Endothelial cell of hepatic sinusoid (primary cell): ENCODE results near the gene PHOX2B.

Experiments
- in situ Hi-C: cut with HindIII; loops from 2 replicates; pipeline ENCODE4 v1.10.0; 2017; ENCODE audit warnings: low sequenced_read_pairs

Gene PHOX2B

DNA sequence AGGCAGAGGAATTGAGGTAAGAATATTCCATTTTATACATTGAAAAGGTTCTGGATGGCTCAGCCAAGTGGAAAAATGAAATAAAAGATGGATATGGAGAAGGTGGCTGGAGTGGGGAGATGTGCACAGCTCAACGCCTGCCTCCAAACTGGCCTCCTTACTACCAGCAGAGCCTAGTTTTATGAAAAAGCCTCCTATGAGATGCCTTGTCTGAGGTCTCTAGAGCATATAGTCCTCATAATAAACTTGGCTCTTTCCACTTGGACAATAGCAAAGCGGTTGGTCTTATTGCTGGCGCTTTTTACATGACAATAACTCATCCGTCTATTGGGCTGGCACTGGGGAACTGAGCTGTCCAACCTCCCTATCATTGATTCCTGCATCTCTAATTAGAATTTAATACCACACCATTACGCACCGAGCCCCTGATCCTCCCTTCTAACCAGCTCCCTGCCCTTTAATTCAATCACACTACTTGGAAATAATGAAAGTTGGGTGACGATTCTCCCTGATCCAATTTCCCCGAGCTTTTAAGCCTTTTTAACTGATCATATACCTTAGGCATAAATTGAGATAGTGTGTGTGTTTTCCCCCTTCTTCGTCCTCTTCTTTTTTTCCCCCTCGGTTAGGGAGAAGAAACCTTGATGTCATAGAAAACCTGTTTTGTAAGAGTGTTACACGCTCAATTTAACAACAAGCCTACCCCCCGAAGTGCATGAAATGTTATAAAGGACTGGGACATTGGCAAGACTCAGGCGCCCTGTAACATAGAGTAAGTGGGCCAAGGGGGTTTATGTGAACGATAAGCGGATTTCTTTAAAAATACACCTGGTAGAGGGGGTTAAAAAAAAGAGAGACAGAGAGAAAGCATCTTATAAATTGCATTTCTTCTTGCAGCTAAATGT is at the start of gene PHOX2B:
TSS of gene PHOX2B (minus strand) at position 155 of the 905 bp plus-strand sequence. CDS start at position 40, 115 bp downstream.
- in situ Hi-C loops, result no loop called here

DNA sequence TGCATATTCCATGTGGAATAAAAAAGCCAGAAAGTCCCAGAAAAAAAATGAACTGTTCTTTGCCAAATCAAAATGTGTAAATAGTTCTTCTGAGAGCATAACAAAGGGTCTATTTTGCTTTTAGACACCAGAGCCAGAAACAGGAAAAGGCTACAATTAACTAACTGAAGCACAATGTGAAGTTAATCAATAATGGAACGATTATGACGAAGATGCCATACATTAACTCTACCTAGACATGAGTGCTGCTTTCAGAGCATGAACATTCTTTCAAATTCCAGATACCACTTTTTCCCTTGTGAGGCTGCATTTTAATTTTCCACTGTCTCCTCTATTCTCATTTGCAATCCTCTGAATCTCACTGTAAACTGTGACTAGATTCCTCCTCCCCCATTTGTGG is 48.7 kb upstream of the PHOX2B start:
- in situ Hi-C loops, result no loop called here

DNA sequence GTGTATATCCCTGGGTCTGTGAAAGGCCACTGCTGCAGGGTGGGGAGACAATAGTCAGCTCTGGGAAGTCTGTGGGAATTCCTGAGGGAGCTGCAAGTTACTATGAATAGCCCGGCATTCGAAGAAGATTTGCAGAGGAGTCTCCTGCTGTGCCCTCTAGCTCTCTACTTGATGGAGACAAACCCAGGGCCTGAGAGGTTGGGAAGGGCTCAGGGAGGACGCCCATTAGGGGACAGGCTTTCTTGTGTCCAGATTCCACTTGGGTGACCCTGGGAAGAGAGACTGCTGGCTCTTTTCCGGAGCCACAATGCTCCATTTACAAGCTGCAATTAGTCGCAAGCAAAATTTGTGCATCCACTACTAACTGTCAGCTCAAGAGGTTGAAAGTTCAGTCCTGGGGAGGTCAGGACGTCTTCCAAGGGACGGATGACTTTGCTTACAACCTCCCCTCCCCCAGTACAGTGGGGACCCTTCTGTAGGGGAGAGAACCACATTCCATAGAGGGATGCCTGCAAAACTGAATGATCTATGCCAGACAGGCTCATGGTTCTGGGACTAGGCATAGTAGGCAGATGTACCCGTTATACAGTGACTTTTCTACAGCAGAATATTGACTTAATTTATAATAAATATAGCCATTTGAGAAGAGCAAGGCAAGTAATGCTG is 48.2 kb upstream of the PHOX2B start:
- in situ Hi-C loops, result no loop called here

DNA sequence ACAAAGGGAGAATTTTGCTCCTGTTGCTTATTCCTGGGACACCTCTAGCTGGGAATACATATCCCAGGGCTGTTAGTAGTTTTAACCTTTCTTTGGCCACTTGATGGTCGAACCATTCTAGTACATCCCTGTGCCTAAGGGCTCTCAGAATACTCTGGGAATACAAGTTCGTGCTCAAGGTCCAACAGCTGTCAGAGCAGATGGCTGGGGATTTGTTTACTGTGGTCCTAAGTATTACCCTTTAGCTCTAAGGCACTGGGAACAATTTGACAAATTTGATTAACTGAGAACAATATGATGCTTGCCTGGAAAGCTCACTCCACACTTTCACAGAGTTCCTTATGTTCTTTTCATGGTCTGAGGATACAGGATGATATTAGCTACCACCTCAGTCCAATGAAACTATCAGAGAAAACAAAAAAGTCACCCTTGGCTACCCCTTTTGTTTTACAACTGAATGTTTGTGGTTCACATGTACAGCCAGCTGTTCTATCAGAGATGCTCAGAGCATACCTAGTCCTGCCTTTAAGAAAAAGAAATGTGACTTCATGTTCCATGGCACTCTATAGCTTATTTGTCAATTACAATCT is 47.4 kb upstream of the PHOX2B start:
- in situ Hi-C loops, result no loop called here

DNA sequence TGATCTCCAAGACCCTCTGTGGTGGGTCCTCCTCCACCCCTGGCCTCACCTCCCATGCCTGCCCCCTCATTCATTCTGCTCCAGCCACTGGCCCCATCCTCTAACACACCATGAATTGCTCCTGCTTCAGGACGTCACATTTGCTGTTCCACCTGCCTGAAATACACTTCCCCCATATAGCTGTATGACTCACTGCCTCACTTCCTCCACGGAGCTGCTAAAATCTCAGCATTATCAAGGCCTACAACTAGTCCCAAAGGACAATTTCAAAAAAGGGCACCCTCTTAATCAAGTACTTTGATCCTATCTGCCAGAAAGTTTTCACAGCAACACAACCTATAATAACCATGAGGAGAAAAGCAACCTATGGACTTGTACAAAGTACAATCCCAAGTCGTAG is 43.6 kb upstream of the PHOX2B start:
- in situ Hi-C loops, result no loop called here

DNA sequence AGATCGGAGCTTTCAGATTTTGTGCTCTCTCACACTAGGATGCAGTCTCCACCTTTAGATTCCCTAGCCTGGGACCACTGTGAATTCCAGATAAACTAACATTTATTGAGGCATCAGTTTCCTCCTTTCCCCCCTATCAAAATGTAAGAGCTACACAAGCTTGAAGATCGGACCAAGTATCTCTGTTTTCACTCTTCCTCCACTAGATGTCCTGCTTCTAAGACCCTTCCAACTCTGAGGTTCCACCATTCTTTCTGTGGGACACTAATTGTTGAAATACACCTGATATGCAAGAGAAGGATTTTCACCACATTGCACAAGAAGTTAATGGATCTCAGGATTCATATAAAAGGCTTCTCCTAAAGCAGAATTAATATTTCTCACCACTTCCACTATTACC is 43.0 kb upstream of the PHOX2B start:
- in situ Hi-C loops, result no loop called here

DNA sequence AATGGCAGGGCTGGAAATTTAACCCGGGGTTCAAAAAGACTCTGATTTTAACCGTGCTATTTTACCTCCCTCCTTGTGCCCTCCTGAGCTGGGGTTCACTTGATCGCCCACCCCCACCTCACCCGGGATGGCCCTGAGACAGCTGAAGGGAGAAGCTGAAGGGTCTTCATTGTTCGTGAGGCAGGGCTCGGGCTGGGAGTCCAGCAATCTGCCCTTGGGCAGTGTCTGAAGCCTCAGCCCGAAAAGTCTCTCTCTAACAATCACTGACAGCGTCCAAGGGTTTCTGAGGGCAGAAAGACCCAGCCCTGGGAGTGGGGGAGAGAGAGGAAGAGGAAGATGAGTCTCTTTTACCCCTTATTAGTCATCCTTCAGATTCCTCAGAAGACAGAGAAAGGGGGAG is 39.4 kb upstream of the PHOX2B start:
- in situ Hi-C loops, result no loop called here

DNA sequence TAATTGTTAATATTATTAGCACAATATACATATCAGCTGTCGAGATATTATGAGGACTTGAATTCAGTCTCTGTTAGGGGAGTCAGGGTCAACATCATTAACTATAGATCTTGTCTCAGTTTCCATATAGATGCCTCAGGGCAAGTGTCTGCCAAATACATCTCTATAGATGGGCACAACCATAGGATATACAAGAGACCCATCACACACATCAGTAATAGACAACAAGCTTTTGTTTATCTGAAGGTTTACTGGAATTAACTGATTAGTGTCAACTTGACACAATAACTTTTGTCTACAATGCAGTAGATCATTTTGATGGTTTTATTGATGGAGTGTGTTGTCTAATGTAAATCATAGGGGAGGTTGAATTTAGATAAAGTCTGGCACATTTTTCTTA is 37.1 kb upstream of the PHOX2B start:
- in situ Hi-C loops, result no loop called here

DNA sequence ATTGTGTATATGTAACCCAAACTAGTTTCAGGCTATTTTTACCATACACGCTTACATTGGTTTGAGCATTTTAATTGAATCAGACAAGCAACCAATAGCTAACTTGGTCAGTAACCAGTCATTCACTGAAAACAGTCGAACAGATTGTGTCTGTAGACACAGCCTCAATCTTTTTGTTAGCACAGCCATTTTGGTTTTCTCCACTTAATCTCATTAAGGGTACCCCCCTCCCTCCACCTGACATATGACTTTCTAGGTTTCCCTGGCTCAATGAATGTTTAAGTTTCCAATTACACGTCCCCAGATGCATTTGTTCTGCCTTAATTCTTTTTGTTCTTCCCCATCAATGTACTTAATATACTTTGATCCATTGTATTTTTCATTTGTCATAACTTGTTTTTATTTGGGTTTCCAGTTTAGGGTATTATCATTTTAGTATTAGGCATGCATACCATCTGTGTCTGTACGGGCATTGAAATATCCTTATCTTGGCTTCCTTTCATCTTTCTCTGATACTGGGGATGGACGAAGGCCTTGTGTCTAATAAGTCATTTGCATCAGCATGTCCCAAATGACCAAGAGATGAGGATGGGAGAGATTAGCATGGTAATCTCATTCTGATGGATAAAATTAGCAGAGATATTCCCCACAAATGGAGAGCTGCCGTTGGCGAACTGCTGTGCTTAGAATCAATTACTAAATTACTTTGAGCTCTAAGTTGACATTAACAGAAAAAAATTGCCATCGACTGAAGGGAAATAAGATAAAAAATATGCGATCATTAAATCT is 35.9 kb upstream of the PHOX2B start:
- in situ Hi-C loops, result no loop called here

DNA sequence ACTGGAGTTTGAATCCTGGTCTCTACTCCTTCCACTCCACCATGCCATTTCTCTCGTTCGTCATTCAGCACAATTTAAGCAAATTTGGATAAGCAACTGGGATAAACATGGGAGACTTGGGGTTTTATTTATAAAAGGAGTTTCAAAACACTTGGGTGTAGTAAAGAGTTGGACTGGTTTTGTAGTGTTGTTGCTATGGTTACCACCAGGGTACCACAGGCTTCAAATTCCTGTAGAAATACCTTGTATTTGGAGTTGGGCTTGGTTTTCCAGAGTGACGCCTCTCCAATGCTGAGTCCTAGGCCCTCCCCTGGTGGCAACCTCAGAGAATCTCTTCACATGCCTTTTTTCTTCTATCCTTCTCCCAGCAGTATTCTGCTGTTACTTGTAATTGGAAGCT is 27.9 kb upstream of the PHOX2B start:
- in situ Hi-C loops, result no loop called here

DNA sequence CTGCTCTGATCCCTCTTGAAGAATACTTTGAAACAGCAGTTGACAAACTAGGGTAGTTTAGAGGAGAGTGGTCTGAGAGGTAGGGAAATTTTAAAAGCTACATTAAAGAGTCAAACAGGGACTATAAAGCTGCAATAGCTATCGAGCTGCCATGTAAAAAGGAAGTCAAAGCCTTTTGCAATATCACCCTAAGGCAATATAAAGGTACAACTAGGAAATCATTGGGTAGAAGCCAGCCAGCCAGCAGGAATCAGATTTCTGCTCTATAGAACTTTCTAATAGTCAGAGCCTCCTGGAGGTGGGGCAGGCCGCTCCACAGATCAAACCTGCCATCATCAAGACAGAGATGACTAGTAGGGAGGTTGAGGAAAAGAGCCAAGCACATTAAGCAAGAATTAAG is 15.2 kb upstream of the PHOX2B start:
- in situ Hi-C loops, result no loop called here

DNA sequence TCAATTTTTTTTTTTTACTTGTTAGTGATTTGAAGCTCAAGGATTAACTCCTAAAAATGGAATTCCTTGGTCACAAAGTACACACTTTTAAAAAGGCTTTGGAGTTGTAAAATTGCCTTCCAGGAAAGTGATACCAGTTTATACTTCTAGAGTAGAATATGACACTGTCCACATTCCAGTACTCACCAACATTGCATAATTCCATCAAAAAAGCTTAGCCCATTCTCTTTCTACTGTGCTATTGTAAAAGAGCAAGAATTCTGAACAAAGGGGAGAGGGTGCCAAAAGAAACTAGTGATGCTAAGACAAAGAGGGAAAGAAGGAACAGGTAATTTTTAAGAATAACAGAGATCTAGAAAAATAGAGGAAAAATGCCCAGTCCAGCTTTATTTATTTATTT is 10.4 kb upstream of the PHOX2B start:
- in situ Hi-C loops, result no loop called here

DNA sequence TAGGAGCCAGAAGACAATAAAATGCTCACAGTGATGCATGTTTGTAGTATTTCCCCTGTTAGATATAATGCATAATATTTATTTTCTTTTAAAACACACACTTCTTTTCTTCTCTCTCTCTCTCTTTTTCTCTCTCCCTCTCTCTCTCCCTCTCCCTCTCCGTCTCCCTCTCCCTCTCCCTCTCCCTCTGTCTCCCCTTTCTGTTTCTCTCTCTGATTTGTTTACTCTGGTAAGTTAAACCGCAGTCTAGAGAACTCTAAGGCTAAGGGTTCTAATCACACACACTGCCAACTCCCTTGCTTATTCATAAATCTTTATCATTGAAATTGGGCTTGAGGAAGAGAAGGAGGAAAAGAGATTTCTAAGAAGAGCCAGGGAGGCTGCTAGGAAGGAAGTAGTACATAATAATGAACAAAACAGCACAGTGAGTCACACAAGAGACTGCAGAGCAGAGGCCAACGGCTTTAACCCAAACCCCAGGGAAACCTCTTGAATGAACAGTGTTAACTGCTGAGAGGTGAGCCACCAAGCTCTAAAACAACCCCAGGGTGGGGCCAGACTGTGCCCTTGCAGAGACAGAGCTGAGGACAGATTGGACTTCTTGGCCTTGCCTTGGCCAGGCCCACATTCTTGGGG is 9.1 kb upstream of the PHOX2B start:
- in situ Hi-C loops, result no loop called here

DNA sequence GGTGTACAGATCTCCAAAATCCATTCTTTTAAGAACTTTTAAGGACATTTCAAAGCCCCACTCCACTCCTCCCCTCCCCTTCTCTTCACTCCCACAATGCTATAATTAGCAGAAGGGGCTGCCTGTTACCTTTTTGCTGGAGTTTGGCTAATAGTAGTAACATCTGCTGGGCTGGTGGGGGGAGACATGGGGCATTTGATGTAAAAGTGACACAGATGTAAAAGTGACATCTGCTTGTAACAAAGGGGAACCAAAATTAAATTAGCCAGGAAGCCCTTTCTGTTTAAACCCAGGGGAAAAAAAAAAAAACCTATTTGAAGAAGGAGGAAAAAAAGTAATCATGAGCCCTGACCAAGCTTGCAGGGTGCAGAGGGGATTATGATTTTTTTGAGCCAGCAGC is 5.4 kb upstream of the PHOX2B start:
- in situ Hi-C loops, result no loop called here

DNA sequence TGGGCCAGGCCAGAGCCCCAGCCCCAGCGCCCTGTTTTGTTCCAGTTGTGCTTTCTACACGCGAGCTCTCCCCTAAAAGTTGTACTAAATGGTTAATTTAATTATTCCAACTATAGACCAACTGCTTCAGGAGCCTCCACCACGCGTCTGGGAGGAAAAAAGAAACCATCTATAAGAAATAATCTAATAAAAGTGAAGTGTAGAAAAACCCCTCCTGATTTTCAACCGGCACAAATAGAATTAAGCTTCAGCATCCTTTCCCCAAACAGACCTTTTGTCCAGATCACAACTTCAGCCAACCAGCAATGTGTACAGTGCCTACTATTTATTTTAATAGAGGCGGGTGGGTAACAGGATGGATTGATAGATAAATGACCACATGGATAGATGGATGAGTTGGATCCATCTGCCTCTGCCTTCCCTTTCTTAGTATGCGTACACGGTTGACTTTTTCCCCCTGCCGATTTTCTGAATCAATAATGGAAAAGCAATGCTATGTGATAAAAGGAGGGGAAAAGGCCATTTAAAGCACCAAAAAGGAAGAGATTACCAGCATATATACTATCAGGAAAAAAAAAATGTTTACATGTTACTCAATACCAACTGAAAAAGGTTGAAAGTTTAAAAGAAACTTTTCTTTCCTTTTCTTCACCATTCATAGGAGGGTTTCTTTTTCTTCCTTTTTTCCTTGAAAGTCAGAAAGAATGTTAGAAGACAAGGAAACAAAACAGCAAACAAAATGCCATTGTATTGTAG is 3.7 kb upstream of the PHOX2B start:
- in situ Hi-C loops, result no loop called here

DNA sequence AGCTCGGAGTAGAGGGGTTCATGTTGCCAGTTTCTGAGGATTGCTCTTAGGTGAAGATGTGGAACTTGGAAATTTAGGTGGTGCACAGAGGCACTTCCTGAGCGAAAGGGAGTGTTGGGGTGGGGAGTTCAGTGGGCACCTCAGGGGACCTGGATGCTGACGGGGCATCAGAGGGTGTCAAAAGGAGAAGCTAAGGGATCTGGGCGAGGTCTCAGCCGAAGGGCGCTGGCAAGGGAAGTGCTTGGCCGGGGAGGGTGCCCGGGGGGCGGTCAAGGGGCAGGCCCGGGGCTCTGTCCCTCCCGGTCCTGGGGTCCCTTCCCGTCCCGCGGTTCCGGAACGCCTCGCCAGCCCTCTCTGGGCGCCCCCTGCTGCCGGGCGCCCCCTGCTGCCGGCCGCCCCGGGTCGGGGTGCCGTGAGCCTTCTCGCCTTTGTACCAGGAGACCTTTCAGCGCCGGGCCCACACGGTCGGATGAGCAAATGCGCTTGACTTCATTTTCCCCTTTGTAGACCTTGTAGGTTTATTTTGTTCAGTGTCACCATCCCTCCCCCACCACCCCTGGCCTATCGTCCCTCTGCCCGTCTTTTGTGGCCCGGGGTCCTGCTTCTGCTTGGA is 3.0 kb upstream of the PHOX2B start:
- in situ Hi-C loops, result no loop called here

DNA sequence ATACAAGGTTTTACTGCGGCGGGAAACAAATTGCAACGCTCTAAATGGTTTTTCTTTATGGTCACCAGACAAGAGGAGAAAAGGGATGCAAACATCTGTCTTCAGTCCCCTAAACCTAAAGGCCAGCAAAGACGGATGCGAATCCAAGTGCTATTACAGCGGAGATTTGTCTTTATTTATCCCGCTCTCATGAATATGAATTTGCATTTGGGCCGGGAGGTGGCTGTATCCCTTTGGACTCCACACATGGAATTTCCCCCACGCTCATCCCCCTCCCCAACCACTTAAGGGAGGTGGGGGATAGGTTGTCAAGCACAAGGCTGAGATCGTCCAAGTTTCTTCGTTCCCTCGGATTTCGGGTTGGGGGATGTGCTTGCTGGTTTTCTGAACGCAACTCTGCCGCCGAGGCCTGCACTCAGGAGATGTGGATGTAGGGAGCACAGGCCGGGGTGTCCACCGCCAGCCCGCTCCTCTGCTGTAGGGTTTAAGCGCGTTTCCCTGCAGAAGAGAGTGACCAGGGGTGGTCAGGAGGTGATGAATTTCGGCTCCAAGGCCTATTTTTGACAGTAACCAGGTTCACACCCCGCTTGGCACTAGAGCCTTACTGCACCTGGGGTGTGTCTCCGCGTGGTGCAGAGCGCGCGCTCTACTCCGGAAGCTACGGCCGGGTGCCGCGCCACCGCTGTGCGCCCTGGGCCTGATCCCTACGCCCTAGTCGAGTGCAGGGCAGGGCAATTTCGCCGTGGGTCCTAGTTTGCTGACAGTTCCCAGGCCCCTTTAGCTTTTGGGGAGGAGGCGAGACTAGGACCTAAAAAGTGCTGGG is 2.3 kb upstream of the PHOX2B start:
- in situ Hi-C loops, result no loop called here

DNA sequence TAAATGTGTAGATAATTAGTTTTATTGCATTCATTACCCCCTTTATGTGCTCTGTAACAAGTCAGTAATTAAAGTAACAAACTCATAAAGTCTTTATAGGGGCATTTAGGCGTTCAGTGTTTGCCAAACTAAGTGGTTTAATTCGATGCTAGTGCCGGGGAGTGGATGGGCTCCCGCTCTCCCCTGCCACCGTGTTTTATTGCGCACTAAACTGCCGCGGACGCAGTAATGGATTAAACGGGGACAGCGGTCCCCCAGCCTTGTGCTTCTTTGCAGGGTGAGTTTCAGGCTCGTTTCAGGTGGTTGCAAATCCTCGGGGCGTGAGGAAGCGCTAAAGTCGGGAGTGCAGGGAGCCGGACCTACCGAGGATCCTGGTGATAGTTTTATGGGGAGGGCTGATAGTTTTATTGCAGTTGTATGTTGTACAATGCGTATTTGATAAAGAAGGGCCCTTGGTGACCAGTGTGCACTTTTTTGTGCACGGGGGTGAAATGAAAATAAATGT is 1.6 kb upstream of the PHOX2B start:
- in situ Hi-C loops, result no loop called here

DNA sequence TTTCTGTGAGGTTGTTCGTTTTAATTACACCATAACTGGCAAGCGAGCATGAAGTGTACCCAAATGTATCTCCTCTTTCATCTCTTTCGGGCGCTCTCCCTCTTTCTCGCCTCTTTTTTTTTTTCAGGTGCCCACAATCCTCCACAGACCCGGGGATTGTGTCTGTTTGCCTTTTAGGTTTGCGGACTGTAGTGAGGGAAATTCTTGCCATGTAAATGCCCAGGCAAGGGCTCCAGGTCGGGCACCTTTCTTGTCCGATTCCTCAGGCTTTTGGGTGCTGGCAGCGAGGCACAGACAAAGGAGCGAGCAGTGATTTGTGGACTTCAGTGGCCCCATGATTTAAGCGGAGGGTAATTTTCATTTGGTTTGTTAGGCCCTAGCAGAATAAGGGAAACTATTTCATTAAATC is 1.1 kb upstream of the PHOX2B start:
- in situ Hi-C loops, result no loop called here
